Measurements from ENCODE around the gene TOR2A.

DNA sequence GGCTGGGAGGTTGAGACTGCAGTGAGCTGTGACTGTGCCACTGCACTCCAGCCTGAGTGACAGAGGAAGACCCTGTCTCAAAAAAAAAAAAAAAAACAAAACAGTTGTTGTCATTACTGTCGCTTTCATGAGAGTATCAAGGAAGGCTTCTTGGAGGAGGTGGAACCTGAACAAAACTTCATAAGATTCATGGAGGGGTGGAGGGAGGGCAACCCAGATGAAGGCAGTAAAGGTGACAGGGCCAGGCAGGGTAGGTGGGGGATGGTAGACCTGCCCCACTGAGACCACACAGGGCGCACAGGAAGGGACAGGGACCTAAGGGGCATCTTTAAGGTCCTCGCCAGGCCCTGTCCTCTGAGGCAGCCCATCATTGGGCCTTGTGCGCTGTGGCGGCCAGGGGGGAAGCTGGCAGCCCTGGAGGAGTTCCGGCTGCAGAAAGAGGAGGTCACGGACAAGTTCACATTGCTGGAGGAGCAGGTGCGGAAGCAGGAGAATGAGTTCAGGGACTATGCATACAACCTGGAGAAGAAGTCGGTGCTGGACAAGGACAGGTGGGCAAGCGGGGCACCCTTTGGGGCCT is 24.8 kb downstream of the TOR2A start:
- TF ChIP-seq, protein P1, sequence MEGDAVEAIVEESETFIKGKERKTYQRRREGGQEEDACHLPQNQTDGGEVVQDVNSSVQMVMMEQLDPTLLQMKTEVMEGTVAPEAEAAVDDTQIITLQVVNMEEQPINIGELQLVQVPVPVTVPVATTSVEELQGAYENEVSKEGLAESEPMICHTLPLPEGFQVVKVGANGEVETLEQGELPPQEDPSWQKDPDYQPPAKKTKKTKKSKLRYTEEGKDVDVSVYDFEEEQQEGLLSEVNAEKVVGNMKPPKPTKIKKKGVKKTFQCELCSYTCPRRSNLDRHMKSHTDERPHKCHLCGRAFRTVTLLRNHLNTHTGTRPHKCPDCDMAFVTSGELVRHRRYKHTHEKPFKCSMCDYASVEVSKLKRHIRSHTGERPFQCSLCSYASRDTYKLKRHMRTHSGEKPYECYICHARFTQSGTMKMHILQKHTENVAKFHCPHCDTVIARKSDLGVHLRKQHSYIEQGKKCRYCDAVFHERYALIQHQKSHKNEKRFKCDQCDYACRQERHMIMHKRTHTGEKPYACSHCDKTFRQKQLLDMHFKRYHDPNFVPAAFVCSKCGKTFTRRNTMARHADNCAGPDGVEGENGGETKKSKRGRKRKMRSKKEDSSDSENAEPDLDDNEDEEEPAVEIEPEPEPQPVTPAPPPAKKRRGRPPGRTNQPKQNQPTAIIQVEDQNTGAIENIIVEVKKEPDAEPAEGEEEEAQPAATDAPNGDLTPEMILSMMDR (IDR thresholded peaks at IDR 0.05), result no peak
- no peak for TF ChIP-seq POLR2A (IDR thresholded peaks at IDR 0.05)

All from heart left ventricle (tissue), 13 donors.